Osteoblast (primary cell): Measurements from ENCODE around the gene NPHS2. TPM values are rescaled to one million over a fixed set of nuclear protein-coding genes. Genes with fewer than 3 reads are reported as not detected.
A peak's percentile ranks its signal among the peaks of the same experiment; 100 is the strongest.

ENCODE experiments used
- DNase-seq: peaks from one replicate; pipeline ENCODE4 v3.0.0; 2011; ENCODE audit warnings: low spot score, mixed read lengths; ENCODE audit not compliant: insufficient read length; ENCODE audit errors: missing footprints
- H2AFZ ChIP-seq: 2 replicates; pipeline ENCODE4 v1.6.0; 2011; ENCODE audit warnings: mild to moderate bottlenecking, low read length
- H3K27ac ChIP-seq: 2 replicates; pipeline ENCODE4 v1.5.1; 2011; ENCODE audit warnings: mild to moderate bottlenecking, low read depth, low read length, moderate library complexity
- H3K27me3 ChIP-seq: 2 replicates; pipeline ENCODE4 v1.6.0; 2012; ENCODE audit warnings: mild to moderate bottlenecking, control low read depth, inconsistent platforms, low read length, moderate library complexity; ENCODE audit not compliant: insufficient read depth
- H3K36me3 ChIP-seq: 2 replicates; pipeline ENCODE4 v1.5.1; 2011; ENCODE audit warnings: mild to moderate bottlenecking, low read length, control low read depth, moderate library complexity; ENCODE audit not compliant: insufficient read depth
- H3K4me1 ChIP-seq: 2 replicates; pipeline ENCODE4 v1.5.1; 2011; ENCODE audit warnings: mild to moderate bottlenecking, low read length, control low read depth, moderate library complexity; ENCODE audit not compliant: insufficient read depth
- H3K4me2 ChIP-seq: 2 replicates; pipeline ENCODE4 v1.6.0; 2011; ENCODE audit warnings: mild to moderate bottlenecking, low read length; ENCODE audit not compliant: insufficient read depth
- H3K4me3 ChIP-seq: fragments of 200-600 bp; sonication (generic); 3 replicates; pipeline ENCODE4 v1.5.1; 2012; ENCODE audit warnings: mild to moderate bottlenecking, low read length, inconsistent platforms; ENCODE audit not compliant: insufficient read depth
- H3K79me2 ChIP-seq: 2 replicates; pipeline ENCODE4 v1.6.0; 2012; ENCODE audit warnings: mild to moderate bottlenecking, low read length, control low read depth, inconsistent platforms; ENCODE audit not compliant: insufficient read depth
- H3K9me3 ChIP-seq: 2 replicates; pipeline ENCODE4 v1.5.1; 2011; ENCODE audit warnings: low read depth, low read length, control low read depth
- H4K20me1 ChIP-seq: 2 replicates; pipeline ENCODE4 v1.6.0; 2012; ENCODE audit warnings: mild to moderate bottlenecking, low read length, control low read depth; ENCODE audit not compliant: insufficient read depth
- total RNA-seq: library from RNA; depleted of rRNA; stranded (reverse); fragments of >200 nt; gene quantifications from 2 replicates; pipeline ENCODE4 v1.2.3, GENCODE V29; 2012
- TF ChIP-seq, protein P1 (sequence below): IDR thresholded peaks from 2 replicates; pipeline ENCODE4 v1.5.1; 2011; ENCODE audit warnings: mild to moderate bottlenecking, low read depth, low read length, moderate library complexity; ENCODE audit errors: extremely low read depth

Gene NPHS2
- not detected in 2 replicates for total RNA-seq

DNA sequence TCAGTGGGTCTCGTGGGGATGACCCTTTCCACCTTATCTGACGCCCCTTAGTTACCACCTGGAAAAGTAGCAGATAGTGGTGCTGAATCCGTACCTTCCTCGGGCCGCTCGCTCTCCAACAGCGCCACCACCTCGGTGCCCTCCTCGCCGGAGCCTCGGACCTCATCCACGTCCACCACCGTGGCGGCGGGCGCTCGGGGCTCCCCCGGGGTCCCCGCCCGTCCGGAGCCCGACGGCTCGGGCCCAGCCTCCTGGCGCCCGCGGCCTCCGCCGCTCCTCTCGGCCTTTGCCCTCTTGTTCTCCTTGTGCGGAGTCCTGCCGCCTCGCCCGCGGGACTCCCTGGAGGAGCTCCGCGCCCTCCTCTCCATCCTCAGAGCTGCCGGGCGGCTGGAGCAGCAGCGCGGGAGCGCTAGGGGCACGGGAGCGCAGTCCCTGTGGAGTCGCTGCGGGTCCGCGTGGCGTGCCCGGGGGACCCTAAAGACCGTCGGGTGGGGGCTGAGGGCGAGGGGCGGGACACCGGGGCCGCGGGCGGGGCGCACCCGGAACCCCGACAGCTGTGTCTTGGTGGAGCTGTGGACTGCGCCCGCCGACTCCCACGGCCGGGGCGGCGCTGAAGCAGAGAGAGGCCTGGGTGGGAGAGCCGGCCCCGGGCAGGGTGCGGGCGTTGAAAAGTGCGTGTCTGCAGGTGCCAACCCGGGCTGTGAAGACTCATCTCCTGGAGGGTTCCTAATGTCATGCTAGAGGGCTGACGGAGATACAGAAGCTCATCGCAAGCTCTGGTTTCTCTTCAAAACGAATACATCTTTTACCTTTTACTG is at the start of gene NPHS2:
TSS of gene NPHS2 (minus strand) at position 452 of the 818 bp plus-strand sequence. CDS start at position 368, 84 bp downstream.
- TF ChIP-seq, protein P1, sequence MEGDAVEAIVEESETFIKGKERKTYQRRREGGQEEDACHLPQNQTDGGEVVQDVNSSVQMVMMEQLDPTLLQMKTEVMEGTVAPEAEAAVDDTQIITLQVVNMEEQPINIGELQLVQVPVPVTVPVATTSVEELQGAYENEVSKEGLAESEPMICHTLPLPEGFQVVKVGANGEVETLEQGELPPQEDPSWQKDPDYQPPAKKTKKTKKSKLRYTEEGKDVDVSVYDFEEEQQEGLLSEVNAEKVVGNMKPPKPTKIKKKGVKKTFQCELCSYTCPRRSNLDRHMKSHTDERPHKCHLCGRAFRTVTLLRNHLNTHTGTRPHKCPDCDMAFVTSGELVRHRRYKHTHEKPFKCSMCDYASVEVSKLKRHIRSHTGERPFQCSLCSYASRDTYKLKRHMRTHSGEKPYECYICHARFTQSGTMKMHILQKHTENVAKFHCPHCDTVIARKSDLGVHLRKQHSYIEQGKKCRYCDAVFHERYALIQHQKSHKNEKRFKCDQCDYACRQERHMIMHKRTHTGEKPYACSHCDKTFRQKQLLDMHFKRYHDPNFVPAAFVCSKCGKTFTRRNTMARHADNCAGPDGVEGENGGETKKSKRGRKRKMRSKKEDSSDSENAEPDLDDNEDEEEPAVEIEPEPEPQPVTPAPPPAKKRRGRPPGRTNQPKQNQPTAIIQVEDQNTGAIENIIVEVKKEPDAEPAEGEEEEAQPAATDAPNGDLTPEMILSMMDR, result no peak
- Histone ChIP-seq H4K20me1 (no peaks in the 10 kb centered on the region), H3K4me3 (no peak within 1 kb of the TSS), H3K36me3 (no peaks in the 10 kb centered on the region), H3K27me3 (peaks cover 28% of the 10 kb centered on the region), H3K4me2 (no peak within 1 kb of the TSS), H3K9me3 (no peaks in the 10 kb centered on the region), H3K4me1 (no peaks in the 10 kb centered on the region), H3K27ac (no peak within 1 kb of the TSS), H2AFZ (no peak within 1 kb of the TSS), H3K79me2 (no peaks in the 10 kb centered on the region)
- no peak for DNase-seq

DNA sequence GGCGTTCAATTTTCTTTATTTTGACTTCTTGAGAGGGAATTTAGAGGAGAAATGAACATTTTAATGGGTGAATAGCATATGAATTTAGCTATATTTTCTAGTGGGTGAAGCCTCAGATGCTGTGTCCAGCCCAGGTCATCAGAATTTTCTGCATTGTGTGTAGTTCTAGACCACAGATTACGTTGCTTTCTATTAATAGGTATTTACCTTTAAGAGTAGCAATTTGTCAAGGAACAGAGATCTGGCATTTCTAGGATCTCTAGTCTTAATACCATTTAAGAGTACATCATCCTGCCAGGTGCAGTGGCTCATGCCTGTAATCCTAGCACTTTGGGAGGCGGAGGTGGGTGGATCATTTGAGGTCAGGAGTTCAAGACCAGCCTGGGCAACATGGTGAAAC is 36.6 kb upstream of the NPHS2 start:
- TF ChIP-seq, protein P1, result no peak
- no peak overlapping the region for H2AFZ ChIP-seq
- no peak overlapping the region for H3K27ac ChIP-seq
- no peaks in the 10 kb centered on the region for H4K20me1 ChIP-seq
- H3K4me2 ChIP-seq, result no peak overlapping the region
- H3K27me3 ChIP-seq, result no peaks in the 10 kb centered on the region
- H3K9me3 ChIP-seq, result no peaks in the 10 kb centered on the region
- H3K79me2 ChIP-seq, result no peaks in the 10 kb centered on the region
- no peak overlapping the region for H3K4me3 ChIP-seq
- H3K4me1 ChIP-seq, result no peaks in the 10 kb centered on the region
- DNase-seq, result no peak
- no peaks in the 10 kb centered on the region for H3K36me3 ChIP-seq

DNA sequence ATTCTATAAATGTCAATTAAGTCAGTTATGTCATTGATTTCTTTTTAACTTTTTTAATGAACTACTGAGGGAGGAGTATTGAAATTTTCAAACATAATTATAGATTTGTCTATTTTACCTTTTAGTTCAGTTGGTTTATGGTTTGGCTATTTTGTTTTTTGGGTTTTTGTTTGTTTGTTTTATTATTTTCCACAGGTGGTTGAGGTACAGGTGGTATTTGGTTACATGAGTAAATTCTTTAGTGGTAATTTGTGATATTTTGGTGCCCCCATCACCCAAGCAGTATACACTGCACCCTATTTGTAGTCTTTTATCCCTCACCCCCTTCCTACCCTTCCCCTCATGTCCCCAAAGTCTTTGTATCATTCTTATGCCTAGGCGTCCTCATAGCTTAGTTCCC is 25.3 kb upstream of the NPHS2 start:
- no peak overlapping the region for H3K27ac ChIP-seq
- H3K79me2 ChIP-seq, result no peaks in the 10 kb centered on the region
- H3K36me3 ChIP-seq, result no peaks in the 10 kb centered on the region
- no peak overlapping the region for H3K4me3 ChIP-seq
- no peaks in the 10 kb centered on the region for H3K4me1 ChIP-seq
- H3K27me3 ChIP-seq, result no peaks in the 10 kb centered on the region
- TF ChIP-seq, protein P1, result no peak
- no peaks in the 10 kb centered on the region for H3K9me3 ChIP-seq
- H3K4me2 ChIP-seq, result no peak overlapping the region
- no peak overlapping the region for H2AFZ ChIP-seq
- DNase-seq, result no peak
- no peaks in the 10 kb centered on the region for H4K20me1 ChIP-seq

DNA sequence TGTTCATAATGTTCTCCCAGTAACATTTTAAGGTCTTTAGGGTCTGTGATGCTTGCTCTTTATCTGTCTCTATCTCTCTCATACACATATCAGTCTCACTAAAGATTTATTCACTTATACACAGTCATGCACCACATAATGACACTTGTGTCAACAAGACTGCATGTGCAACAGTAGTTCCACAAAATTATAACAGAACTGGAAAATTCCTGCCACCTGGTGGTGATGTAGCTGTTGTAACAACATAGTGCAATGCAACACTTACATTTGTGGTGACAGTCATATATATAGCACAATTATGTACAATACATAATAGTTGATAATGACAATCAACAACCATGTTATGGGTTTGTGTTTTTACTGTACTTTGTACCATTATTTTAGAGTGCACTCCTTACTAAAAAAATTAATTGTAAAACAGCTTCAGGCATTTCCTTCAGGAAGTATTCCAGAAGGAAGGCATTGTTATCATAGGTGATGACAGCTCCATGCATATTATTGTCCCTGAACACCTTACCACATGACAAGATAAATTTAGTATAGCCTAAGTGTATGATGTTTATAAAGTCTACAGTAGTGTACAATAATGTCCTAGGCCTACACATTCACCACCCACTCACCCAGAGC is 24.0 kb upstream of the NPHS2 start:
- H3K79me2 ChIP-seq, result no peaks in the 10 kb centered on the region
- H3K4me3 ChIP-seq, result no peak overlapping the region
- DNase-seq, result no peak
- TF ChIP-seq, protein P1, result peak; percentile 39
- no peak overlapping the region for H2AFZ ChIP-seq
- H3K36me3 ChIP-seq, result no peaks in the 10 kb centered on the region
- no peaks in the 10 kb centered on the region for H3K27me3 ChIP-seq
- no peak overlapping the region for H3K27ac ChIP-seq
- no peaks in the 10 kb centered on the region for H4K20me1 ChIP-seq
- H3K9me3 ChIP-seq, result no peaks in the 10 kb centered on the region
- H3K4me1 ChIP-seq, result no peaks in the 10 kb centered on the region
- no peak overlapping the region for H3K4me2 ChIP-seq
